CD1c-positive myeloid dendritic cell (primary cell): ENCODE results near the gene CFLAR.
"Not testable (repeated sequence)": the region's sequence is repeated elsewhere in the genome, so short reads cannot be mapped to it uniquely, and the experiment has no call there.

Experiments
- DNase-seq: peaks from one replicate; pipeline ENCODE4 v3.0.0-alpha.2; 2016; ENCODE audit errors: extremely low spot score

CFLAR gene

DNA sequence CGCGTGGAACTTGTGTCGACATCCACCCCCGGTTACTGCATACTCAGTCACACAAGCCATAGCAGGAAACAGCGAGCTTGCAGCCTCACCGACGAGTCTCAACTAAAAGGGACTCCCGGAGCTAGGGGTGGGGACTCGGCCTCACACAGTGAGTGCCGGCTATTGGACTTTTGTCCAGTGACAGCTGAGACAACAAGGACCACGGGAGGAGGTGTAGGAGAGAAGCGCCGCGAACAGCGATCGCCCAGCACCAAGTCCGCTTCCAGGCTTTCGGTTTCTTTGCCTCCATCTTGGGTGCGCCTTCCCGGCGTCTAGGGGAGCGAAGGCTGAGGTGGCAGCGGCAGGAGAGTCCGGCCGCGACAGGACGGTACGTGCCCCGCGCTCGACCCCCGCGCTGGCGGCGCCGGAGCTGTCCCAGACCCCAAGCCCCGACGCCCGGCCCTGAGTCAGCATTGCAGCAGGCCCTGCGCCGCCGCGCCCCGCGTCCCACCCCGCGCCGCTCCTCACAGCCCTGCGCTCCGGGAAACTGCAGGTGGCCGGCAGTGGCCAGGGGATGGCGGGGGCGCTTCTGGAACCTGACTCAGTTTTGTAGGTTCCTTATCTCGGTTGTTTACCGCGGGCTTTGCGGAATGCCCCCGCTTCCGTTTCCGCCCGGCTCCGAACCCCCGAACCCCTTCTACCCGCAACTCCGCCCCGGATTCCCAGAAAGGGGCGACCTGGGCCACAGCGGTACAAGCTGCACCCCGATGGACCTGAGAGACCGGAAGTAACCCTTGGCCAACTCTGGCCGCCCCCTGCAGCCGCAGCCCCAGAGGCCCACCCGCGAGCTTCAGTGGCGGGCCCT is at the start of gene CFLAR:
Gene CFLAR (plus strand): TSS at position 50 of the 844 bp plus-strand sequence. CDS start 13,702 bp downstream, outside the sequence.
- peak; percentile 83 for DNase-seq

DNA sequence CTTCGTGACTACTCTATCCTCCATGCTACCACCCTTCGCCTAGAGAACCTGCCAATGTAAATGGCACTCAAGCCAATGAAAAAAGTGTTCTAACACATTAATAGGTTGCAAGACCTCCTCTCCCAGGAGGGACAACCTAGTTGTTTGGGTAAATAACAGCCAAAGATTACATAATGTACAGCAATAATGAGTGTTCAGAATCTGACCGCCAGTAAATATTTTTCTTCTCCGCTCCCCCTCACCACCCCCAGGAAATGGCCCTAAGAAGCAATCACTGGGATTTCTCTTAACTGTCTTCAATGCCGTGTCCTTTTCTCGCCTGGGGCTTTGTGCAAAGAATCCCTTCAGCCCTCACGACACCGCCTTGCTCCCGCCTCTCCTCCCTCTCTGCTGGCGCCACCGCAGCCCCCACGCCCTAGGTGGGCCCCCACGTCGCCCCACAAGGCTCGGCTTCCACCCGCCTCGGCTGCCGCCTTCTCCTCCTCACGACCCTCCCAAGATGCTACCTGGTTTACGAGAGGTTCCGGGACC is 45.0 kb upstream of the CFLAR start:
- DNase-seq = peak; percentile 27

DNA sequence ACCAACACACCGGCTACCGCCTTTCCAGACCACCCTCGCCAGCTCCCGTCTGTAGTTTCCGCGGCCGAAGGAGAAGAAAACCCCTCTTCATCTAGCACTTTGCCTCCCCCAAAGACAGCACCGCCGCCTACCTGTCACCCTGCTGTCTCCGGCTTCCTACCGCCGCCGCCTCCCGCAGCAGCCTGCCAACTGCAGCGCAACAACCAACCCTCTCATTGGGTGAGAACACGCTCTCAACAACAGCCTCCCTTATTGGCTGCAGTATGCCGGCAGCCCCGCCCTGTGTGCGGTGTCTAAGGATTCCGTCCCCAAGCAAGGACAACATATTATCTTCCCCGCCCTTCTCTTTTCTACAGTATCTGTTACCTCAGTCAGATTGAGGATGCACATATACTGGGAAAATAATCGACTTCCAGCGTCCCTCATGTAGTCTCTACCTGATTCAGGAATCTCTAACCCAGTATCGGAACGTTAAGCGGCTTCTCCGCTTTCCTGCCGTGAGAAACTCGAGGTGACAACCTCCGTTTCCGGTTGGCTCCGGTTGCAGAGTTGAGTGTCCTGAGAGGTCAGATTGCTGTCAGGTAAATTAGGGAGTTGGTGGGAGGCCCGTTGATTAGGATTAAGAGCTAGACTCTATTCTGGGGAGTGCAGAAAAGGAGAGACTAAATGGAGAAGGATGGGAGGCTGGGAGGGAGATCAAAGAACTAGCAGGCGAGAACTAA is 44.3 kb upstream of the CFLAR start, which contains the start of the genes HYCC2 and NDUFB3:
Gene HYCC2 (minus strand): TSS at position 193 of the 722 bp plus-strand sequence. CDS start 47,662 bp downstream, outside the sequence.
Gene NDUFB3 (plus strand): TSS at position 523 of the 722 bp plus-strand sequence. CDS start 6,882 bp downstream, outside the sequence.
- peak; percentile 97 for DNase-seq

DNA sequence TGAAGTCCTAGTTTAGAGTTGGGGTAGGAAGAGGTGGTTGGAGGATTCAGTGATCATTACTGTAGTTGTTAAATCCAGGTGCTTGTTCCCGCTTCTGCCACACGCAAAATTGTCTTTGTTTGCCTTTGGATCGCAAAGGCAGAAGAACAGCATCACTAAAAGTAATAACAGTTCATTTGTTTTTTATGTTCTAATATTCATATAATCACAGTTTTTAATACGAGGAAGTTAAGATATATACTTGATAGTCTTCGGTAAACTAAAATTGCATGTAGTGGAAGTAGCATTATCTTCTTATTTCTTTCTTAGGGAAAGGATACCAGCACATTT is 43.8 kb upstream of the CFLAR start:
- no peak for DNase-seq

DNA sequence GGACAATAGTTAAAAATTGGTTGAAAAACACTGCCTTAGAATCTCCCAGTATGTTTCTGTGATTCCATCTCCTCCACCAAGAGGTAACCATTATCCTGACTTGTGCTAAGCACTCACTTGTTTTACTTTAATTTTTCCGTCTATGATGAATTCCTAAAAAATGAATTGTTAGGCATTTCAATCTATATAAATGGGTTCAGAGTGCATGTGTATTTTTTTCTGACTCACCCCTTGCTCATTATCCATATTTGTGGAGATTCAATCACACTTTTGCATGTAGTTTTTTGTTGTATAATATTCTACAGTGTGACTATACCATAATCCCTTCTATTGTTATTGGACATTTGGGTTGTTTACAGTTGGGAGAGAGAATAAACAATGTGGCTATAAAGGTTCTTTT is 42.9 kb upstream of the CFLAR start:
- no peak for DNase-seq

GRCh38 chr2:201074996-201075395 is 41.0 kb upstream of the CFLAR start:
- DNase-seq = no peak

DNA sequence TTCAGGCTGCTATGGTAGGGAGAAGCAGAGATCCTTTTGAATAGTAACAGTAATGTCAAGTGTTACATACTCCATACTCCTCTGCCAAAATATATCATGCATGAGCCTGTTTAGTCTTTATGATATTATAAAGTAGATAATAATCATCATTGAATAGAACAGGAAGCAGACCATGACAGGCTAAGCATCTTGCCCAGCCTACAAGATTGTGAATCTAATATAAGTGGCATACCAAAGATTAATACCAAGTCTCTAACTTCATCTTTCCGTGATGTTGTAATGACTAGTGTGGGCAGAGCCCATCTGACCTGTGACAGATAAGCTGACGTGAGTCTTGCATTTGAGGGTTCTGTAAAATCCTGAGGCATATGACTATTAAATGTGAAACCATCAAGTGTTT is 31.1 kb upstream of the CFLAR start:
- DNase-seq = peak; percentile 65

GRCh38 chr2:201090574-201090973 is 25.4 kb upstream of the CFLAR start:
- DNase-seq = no peak

DNA sequence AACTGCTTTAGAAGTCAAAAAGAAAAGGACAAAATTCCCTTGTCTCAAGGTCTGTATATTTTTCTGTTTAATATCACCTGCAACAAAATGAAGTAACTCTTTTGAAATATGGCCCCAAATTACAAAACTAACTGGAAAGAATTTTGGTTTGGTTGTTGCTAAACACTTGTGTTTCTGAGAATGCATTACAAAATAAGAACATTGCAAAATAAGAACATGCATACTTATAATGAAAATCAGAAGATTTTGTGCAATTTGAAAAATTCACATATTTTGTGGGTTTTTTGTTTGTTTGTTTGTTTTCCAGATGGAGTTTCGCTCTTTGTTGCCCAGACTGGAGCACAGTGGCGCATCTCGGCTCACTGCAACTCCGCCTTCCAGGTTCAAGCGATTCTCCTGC is 22.4 kb upstream of the CFLAR start:
- peak; percentile 65 for DNase-seq

DNA sequence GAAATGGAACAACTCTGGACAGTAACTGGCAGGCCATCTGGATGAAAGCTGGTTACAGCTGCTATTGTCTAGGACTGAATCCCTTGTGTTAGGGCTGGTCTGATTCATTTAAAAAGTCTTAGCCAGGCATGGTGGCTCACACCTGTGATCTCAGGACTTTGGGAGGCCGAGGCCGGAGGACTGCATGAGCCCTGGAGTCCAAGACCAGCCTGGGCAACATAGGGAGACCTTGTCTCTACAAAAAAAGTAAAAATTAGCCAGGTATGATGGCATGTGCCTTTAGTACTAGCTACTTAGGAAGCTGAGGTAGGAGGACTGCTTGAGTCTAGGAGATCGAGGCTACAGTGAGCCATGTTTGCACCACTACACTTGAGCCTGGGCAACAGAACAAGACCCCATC is 15.5 kb upstream of the CFLAR start:
- no peak for DNase-seq

DNA sequence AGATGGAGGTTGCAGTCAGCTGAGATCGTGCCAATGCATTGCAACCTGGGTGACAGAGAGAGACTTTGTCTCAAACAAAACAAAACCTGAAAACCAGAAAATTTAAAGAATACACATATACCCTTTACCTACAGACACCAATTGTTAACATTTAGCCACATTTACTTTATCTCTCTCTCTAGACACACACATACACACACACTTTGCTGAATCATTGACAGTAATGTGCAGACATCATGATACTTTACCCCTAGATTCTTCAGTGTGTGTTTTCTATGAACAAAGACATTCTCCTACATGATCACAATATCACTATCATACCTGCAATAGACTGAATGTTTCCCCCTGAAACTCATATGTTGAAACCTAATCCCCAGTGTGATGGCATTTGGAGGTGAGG is 10.2 kb upstream of the CFLAR start:
- no peak for DNase-seq

DNA sequence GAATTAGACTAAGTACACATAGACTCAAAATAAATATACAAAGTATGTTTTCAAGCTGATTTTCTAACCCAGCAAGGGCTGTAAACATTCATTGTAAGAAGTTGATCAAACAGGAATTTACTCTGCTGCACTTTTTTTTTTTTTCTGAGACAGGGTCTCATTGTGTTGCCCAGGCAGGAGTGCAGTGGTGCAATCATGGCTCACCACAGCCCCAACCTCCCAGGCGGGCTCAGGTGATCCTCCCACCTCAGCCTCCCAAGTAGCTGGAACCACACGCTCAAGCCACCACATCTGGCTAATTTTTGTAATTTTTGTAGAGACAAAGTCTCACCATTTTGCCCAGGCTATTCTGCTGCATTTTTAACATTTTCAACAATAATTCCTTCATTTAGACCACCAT is 8.3 kb upstream of the CFLAR start:
- DNase-seq = no peak

- no peak for DNase-seq
These were observed 7.6 kb upstream of the CFLAR start for GRCh38 chr2:201108341-201108740.

GRCh38 chr2:201109186-201109585 is 6.8 kb upstream of the CFLAR start:
- DNase-seq = no peak

DNA sequence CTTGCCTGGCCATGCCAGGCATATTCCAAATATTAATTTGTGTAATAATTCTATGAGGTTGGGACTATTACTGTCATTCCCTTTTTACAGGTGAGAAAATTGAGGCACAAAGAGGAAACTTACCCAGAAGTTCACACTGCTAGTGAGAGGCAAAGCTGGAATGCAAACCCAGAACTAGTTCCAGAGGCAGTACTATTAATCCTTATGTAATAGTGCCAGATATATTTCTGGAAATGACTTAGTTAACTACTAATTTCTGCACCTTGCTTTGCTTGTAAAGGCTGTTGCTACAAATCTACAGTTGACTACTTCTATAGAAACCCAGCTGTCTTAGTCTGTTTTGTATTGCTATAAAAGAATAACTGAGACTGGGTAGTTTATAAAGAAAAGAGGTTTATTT is 5.3 kb upstream of the CFLAR start:
- no peak for DNase-seq

GRCh38 chr2:201111096-201111495 is 4.9 kb upstream of the CFLAR start:
- no peak for DNase-seq

- no peak for DNase-seq
These were observed 1.6 kb upstream of the CFLAR start for GRCh38 chr2:201114350-201114749.

GRCh38 chr2:201114846-201115245 is 1.1 kb upstream of the CFLAR start:
- DNase-seq = no peak

DNA sequence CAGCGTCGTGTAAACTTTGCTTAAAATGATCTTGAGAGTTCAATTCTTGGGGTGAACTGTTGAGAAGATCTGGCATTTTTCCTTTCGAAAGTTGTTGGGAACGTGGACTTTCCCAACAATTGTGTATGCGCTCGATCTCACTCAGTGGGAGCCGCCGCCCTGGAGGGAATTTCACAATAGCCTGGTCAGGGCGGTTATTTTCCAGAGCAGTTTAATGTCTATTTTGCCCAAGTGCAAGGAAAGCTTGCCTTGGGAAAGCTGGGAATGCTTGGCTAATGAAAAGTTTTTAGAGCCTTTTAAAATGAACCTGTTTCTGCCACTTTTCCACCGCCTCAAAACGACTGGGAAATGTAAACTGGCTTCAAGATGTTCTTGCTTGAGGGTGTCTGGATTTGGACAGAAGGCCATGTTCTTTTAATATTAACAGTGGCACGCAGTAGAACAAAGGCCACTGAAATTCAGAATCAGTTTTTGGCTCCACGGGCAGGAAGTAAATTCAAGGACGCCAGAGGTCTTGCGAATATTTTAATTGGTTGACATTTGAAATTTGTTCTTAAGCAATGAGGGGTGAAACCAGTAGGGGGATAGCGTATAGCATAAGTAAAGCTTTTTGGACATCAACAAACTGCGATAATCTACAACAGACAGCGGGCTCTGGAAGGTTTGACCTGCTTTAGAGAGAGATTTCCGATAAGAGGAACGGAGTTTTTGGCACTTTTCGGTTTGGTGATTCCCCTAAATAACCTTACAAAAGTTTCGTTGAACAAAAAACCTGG is 1.2 kb downstream of the CFLAR start:
- DNase-seq = peak; percentile 80

GRCh38 chr2:201117735-201118094 is 1.8 kb downstream of the CFLAR start:
- DNase-seq = not testable (repeated sequence)

- DNase-seq = peak; percentile 87
These were observed 2.4 kb downstream of the CFLAR start for GRCh38 chr2:201118121-201118960.
